NCI-H2227 treated with DMSO at 0.1 percent for 48 hours (cell line): ENCODE measurements around the gene PRKAR1A.

Source experiments
- DNase-seq: peaks from one replicate; lab custom pipeline; 2025; lab: John Stamatoyannopoulos, UW

PRKAR1A gene

DNA sequence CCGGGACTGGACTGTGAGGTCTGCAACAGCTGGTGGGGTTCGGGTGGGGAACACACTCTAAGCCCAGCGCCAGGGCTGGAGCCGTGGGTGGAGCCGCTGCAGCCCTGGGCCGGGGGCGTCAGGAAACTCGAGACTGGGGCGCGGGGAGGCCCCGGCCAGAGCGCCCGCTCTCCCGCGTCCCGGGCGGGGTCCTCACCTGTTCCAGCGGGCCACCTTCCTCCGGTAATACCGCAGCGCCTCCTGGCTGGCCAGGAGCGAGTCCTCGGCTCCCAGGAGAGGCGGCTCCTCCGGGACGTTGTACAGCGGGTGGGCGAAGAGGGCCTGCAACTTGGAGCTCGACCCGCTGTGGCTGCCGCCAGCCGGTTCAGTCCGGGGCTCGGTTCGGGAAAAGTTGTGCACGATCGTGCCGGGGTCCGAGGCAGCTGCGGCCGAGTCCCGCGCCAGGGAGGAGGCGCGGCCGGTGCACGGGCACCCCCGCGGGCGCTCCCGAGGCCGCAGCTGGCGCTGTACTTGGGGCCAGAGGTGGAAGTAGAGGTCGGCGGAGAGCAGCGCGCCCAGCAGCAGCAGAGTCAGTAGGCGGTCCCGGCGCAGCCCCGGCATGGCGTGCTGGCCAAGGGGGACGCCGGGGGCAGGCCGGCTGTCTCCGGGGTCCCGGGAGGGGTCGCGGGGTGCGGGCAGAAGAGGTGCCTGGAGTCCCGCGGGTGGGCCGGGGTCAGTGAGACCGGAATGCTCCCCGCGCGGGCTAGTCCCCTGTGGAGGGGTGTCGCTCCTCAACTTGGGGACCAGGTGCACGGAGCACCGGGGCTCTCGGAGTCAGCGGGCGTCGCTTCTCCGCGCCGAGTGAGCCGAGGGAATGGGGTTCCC, 88.1 kb downstream of the PRKAR1A start:
- no peak for DNase-seq
